Measurements from ENCODE around the gene KLHL29. TPM values are rescaled to one million over a fixed set of nuclear protein-coding genes. Genes with fewer than 3 reads are reported as not detected.

The KLHL29 gene
- total RNA-seq, 1 experiment from 2014 or later, result 2.4 TPM

GRCh38 chr2:23426263-23426905 lies 41.4 kb downstream of the KLHL29 start:
- Histone ChIP-seq H3K9me3 (ENCODE audit: control insufficient read depth, low read depth, low read length) (no peaks in the 10 kb centered on the region), H3K9ac (ENCODE audit: extremely low read depth, insufficient read length, low read length) (no peak overlapping the region), H2BK15ac (ENCODE audit: low read depth, low read length) (no peak overlapping the region), H3K4me1 (ENCODE audit: insufficient read depth, low read length) (peaks cover 3% of the 10 kb centered on the region; the same call in 1 of the 2 replicates), H3K27ac (ENCODE audit: insufficient read length, low read depth, low read length) (no peak overlapping the region), H3K27me3 (ENCODE audit: insufficient read depth, low read length) (no peaks in the 10 kb centered on the region), H2BK12ac (ENCODE audit: insufficient read length, low read depth, low read length) (no peak overlapping the region), H3K14ac (ENCODE audit: insufficient read depth, low read length) (no peak overlapping the region), H2BK120ac (ENCODE audit: low read depth, low read length, poor library complexity, severe bottlenecking) (no peak overlapping the region), H2AFZ (ENCODE audit: low read length) (no peak overlapping the region), H3K79me2 (ENCODE audit: insufficient read depth, low read length) (no peaks in the 10 kb centered on the region), H3K4me2 (ENCODE audit: insufficient read depth, insufficient read length, low read length) (no peak overlapping the region), H3T11ph (ENCODE audit: low read length) (no peak overlapping the region), H3K18ac (ENCODE audit: insufficient read length, low read depth, low read length) (no peak overlapping the region), H3K23me2 (ENCODE audit: insufficient read length, low read depth, low read length, poor library complexity, severe bottlenecking) (no peaks in the 10 kb centered on the region), H3K56ac (ENCODE audit: insufficient read length, low read depth, low read length) (no peak overlapping the region), H3K23ac (ENCODE audit: insufficient read length, low read depth, low read length) (no peak overlapping the region), H4K8ac (replicated peaks; ENCODE audit: insufficient read length, low read depth, low read length) (no peak overlapping the region), H4K5ac (ENCODE audit: insufficient read length, low read depth, low read length) (no peak overlapping the region), H2BK20ac (ENCODE audit: low read depth, low read length, poor library complexity, severe bottlenecking) (no peak overlapping the region), H4K20me1 (ENCODE audit: control insufficient read depth, insufficient read depth, insufficient read length) (no peaks in the 10 kb centered on the region), H2BK5ac (ENCODE audit: insufficient read length, low read length) (no peak overlapping the region), H4K91ac (ENCODE audit: insufficient read length, low read depth, low read length) (no peak overlapping the region), H3K79me1 (ENCODE audit: insufficient read depth, low read depth, low read length, poor library complexity, severe bottlenecking) (no peaks in the 10 kb centered on the region), H2AK5ac (ENCODE audit: insufficient read length, low read length) (no peak overlapping the region), H3K4ac (ENCODE audit: low read depth, low read length) (no peak overlapping the region)
- no peaks in the 10 kb centered on the region for H3K36me3 Mint-ChIP-seq (ENCODE audit: insufficient read depth in 1 of 3, low read depth in 3 of 3)
- WGBS (ENCODE audit: extremely low coverage, insufficient read length, low lambda C conversion rate), result no CpG with 5 or more reads among the region's 12 CpGs
- H3K4me3 Mint-ChIP-seq, result no peak overlapping the region
- H3K4me1 Mint-ChIP-seq, result peaks cover 9 to 19% of the 10 kb centered on the region in 2 experiments
- peak; percentile 20 for DNase-seq
- H3K27me3 Mint-ChIP-seq (ENCODE audit: low read depth), result no peaks in the 10 kb centered on the region
- no peak for TF ChIP-seq CTCF (conservative IDR thresholded peaks at IDR 0.05)
- peak overlapping the region in 1 of 3 experiments; percentile 46; a peak in 2 of 7 replicates for H3K27ac Mint-ChIP-seq
- no peaks in the 10 kb centered on the region for H3K9me3 Mint-ChIP-seq
